ENCODE results near the gene STN1. TPM values are rescaled to one million over a fixed set of nuclear protein-coding genes. Genes with fewer than 3 reads are reported as not detected.
A peak's percentile ranks its signal among the peaks of the same experiment; 100 is the strongest.

Gene STN1
- total and polyA plus RNA-seq, 2 of the 4 experiments (the other 2 are of a cell fraction), result 17.8 to 32.3 TPM

DNA sequence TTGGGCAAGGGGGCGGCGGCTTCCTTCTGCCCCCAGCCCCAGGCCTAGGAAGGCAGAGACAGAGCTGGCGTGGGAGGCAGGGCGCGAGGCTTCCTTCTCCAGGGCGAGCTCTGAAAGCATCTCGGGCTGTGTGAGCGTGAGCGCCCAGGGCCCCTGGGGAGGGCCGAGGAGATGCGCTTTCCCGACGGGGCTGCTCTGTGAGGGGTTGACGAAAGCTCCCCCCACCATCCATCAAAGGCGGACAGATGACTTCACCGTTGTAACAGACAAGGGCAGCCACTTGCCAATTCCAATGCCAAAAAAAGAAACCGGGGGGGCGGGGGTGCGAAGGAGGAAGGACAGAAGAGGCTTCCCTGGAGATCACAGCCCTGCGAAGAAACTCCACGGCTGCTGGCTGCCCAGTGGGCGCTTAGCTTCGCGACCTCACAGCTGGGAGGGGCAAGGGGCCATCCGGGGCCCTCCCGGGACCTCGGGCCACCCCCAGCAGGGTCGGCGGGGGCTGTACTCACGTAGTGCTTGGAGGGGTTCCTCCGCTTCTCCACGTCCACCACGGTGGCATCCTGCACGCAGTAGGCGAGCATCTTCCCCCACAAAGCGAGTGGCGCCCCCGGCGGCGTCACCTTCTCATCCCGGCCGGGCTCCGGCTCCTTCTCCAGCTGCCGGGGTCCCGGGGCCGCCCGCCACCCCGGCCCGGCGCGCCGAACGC, 63.1 kb downstream of the STN1 start:
- ATAC-seq (ENCODE audit: low read depth), result peak; percentile 40
- intact Hi-C loops (cut with micrococcal nuclease) (loop anchor here (5.0 kb wide), 2 partner anchors 83 to 258 kb away; no protein-coding TSS in a partner anchor), in situ Hi-C loops (cut with MboI; ENCODE audit: low sequenced_read_pairs) (loop anchor here (5.0 to 10.0 kb wide), 2 partner anchors 138 to 260 kb away; no protein-coding TSS in a partner anchor), dilution Hi-C loops (cut with HindIII; ENCODE audit: low sequenced_read_pairs, unreplicated experiment) (loop anchor here (25.0 kb wide), 1 partner anchor 143 kb away; no protein-coding TSS in a partner anchor)
- peak overlapping the region; percentile 90 for H2AFZ ChIP-seq (replicated peaks; ENCODE audit: low read length, poor library complexity)
- H2BK120ac ChIP-seq (ENCODE audit: low read depth, low read length), result peak overlapping the region; percentile 44; the same call in 1 of the 2 replicates
- H2BK15ac ChIP-seq (ENCODE audit: low read depth, low read length), result no peak overlapping the region; the same call in 2 of the 3 replicates
- H3K4me2 ChIP-seq (ENCODE audit: low read depth, low read length), result peak overlapping the region; percentile 85
- no TSS peak for BruUV-seq (replicated peaks)
- H2BK5ac ChIP-seq (ENCODE audit: low read depth, low read length, poor library complexity, severe bottlenecking), result no peak overlapping the region
- H3K23ac ChIP-seq (ENCODE audit: low read depth, low read length), result peak overlapping the region; percentile 83; the same call in 1 of the 2 replicates
- peak overlapping the region; percentile 48 for H3K14ac ChIP-seq (replicated peaks; ENCODE audit: low read depth, low read length)
- CTCF ChIA-PET, result interaction anchor here (0.8 to 1.9 kb wide), 6 partner anchors 74 to 169 kb away, joined by 3 to 6 read pairs (median 4); no protein-coding TSS in a partner anchor
- peak overlapping the region; percentile 29; the same call in 1 of the 2 replicates for H2AK5ac ChIP-seq (ENCODE audit: low read depth, low read length)
- 4% methylated on average over 14 of the region's 53 CpGs; no CpG with 5 or more reads in 1 of the 2 experiments for WGBS, 2 experiments (ENCODE audit: extremely low coverage in 2 of 2, insufficient read length in 1 of 2)
- peak overlapping the region; percentile 17; the same call in 1 of the 2 replicates for H3K18ac ChIP-seq (ENCODE audit: low read depth, low read length)
- peak overlapping the region in 1 of 2 experiments; percentile 68; a peak in 1 of 4 replicates for H4K8ac ChIP-seq (ENCODE audit: low read depth in 2 of 2, low read length in 2 of 2)
- peak overlapping the region; percentile 44; the same call in 1 of the 2 replicates for H3K27ac ChIP-seq (ENCODE audit: insufficient read depth, low read length)
- H3K9me3 ChIP-seq (ENCODE audit: control insufficient read depth, insufficient read depth, low read length), result no peaks in the 10 kb centered on the region
- no peak overlapping the region for H3K56ac ChIP-seq (ENCODE audit: extremely low read depth, insufficient read depth, low read length)
- peak overlapping the region; percentile 19; the same call in 1 of the 2 replicates for H4K5ac ChIP-seq (ENCODE audit: low read depth, low read length)
- TF ChIP-seq MAZ (IDR thresholded peaks at IDR 0.05; ENCODE audit: borderline replicate concordance, low read depth, low read length) (peak; percentile 11; the same call in 1 of the 2 replicates), POLR2A (IDR thresholded peaks at IDR 0.05; ENCODE audit: low read depth, low read length) (no peak), MXI1 (IDR thresholded peaks at IDR 0.05; ENCODE audit: borderline replicate concordance, low read depth, low read length) (no peak), NFE2L2 (IDR thresholded peaks at IDR 0.05; ENCODE audit: low read depth, low read length) (no peak), CTCF (conservative IDR thresholded peaks at IDR 0.05; ENCODE audit: low read depth, low read length) (peak; percentile 12; the same call in 1 of the 2 replicates), FOS (IDR thresholded peaks at IDR 0.05; ENCODE audit: low read depth, low read length) (no peak), USF2 (IDR thresholded peaks at IDR 0.05; ENCODE audit: low read depth, low read length) (no peak), RFX5 (IDR thresholded peaks at IDR 0.05; ENCODE audit: low read depth, low read length) (no peak)
- peak overlapping the region; percentile 92 for H3K4me3 ChIP-seq (ENCODE audit: insufficient read depth, low read depth, low read length)
- H2AK9ac ChIP-seq (replicated peaks; ENCODE audit: low read depth, low read length, poor library complexity), result peak overlapping the region; percentile 35
- POLR2A ChIA-PET (ENCODE audit: unreplicated experiment), result no interaction called here
- peaks cover 7 to 46% of the 10 kb centered on the region in 2 experiments; a peak in 3 of 4 replicates for H3K79me1 ChIP-seq (ENCODE audit: low read depth in 1 of 2, low read length in 2 of 2)
- peak; percentile 24 for DNase-seq
- H2BK20ac ChIP-seq (ENCODE audit: low read depth, low read length), result no peak overlapping the region
- no peaks in the 10 kb centered on the region for H3K36me3 ChIP-seq (ENCODE audit: control insufficient read depth, insufficient read depth, low read length)
- 0 out of 2 replicates have a peak, but pooled peaks cover 8% of the 10 kb centered on the region for H4K20me1 ChIP-seq (ENCODE audit: insufficient read depth, low read length)
- H3K4ac ChIP-seq (ENCODE audit: low read depth, low read length), result peak overlapping the region; percentile 42
- no peaks in the 10 kb centered on the region for H3K27me3 ChIP-seq (ENCODE audit: control insufficient read depth, insufficient read depth, low read length)
- H3K4me1 ChIP-seq (ENCODE audit: control insufficient read depth, insufficient read depth, low read length), result peaks cover 33% of the 10 kb centered on the region
- H4K91ac ChIP-seq (ENCODE audit: insufficient read depth, low read depth, low read length), result 0 out of 2 replicates have a peak overlapping the region, but pooled peaks have one; percentile 25
- peak overlapping the region; percentile 69 for H3K9ac ChIP-seq (ENCODE audit: low read depth, low read length)
- H3K9me1 ChIP-seq (ENCODE audit: insufficient read depth, low read length), result peaks cover 18% of the 10 kb centered on the region

Measured in IMR-90 (cell line).